Esophagus squamous epithelium (tissue), 4 donors: Measurements from ENCODE around the gene PTPN1.

Source experiments
- POLR2A ChIP-seq, 4 donors: fragments of 450-650 bp; IDR thresholded peaks; one replicate each; pipeline ENCODE4 v1.6.1; 2017; ENCODE audit warnings: antibody characterized with exemption in 4 of 4, mild to moderate bottlenecking in 4 of 4, moderate library complexity in 3 of 4
- TF ChIP-seq, protein P1 (sequence below), 6 experiments: fragments of 450-650 bp in 4 of 6; fragments of 200-600 bp in 2 of 6; sonication (generic) in 2 of 6; IDR thresholded peaks; one replicate each; pipeline ENCODE4 v1.5.1; 2016 to 2019; ENCODE audit warnings: antibody characterized with exemption in 6 of 6, mild to moderate bottlenecking in 4 of 6, moderate library complexity in 4 of 6

- TF ChIP-seq, protein P1, sequence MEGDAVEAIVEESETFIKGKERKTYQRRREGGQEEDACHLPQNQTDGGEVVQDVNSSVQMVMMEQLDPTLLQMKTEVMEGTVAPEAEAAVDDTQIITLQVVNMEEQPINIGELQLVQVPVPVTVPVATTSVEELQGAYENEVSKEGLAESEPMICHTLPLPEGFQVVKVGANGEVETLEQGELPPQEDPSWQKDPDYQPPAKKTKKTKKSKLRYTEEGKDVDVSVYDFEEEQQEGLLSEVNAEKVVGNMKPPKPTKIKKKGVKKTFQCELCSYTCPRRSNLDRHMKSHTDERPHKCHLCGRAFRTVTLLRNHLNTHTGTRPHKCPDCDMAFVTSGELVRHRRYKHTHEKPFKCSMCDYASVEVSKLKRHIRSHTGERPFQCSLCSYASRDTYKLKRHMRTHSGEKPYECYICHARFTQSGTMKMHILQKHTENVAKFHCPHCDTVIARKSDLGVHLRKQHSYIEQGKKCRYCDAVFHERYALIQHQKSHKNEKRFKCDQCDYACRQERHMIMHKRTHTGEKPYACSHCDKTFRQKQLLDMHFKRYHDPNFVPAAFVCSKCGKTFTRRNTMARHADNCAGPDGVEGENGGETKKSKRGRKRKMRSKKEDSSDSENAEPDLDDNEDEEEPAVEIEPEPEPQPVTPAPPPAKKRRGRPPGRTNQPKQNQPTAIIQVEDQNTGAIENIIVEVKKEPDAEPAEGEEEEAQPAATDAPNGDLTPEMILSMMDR (IDR thresholded peaks at IDR 0.05), result no peak
- TF ChIP-seq POLR2A (IDR thresholded peaks at IDR 0.05), result no peak
These were observed 8.1 kb downstream of the PTPN1 start for GRCh38 chr20:50518270-50518721.
